ACHN (cell line): ENCODE measurements around the gene SLC18A2.
A peak's percentile ranks its signal among the peaks of the same experiment; 100 is the strongest.

Experiments used
- DNase-seq: peaks from one replicate; pipeline ENCODE4 v3.0.0-alpha.2; 2015
- in situ Hi-C: cut with HindIII; loops from 2 replicates; pipeline ENCODE4 v1.10.0; 2017; ENCODE audit warnings: low sequenced_read_pairs, low pct_ligation_motif_present, low pct_unique_long_range_greater_than_20kb

The SLC18A2 gene

DNA sequence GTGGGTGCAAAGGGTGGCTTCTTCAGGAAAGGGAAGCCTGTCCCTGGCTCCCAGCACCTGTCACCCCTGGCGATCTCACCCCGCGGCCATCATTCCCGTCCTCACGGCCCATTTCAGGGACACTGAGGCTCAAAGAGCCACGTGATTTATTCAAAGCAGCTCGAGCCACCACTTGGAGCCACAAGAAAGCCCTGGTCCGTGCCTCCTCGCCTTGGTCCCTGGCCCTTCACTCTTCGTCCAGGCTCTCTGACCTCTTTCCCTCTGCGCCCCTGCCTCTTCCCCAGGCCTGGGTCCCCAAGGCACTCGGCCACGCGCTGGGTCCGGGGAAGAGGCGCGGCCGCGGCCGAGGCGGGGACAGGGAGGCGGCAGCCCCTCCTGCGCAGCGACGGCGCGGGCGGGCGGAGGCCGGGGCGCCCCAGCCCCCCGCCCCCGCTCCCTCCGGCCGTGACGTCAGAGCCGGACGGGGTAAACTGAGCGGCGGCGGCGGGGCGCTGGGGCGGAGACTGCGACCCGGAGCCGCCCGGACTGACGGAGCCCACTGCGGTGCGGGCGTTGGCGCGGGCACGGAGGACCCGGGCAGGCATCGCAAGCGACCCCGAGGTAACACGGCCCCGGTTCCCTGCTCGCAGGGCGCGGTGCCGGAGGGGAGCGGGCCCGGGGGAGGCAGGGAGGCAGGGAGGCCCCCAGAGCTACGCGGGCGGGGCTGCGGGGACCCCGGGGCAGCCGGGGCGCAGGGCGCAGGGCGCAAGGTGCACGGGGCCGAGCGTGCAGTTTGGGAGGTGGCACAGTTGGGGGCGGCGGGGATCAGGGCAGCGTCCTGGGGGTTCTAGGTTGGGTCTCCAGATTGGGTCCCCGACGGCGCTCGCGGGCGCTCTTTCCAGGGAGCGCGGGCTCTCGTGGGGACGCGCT lies at the start of gene SLC18A2:
Gene SLC18A2, plus strand, starts transcription at position 494 of the 909 bp plus-strand sequence. CDS start 580 bp downstream, outside the sequence.
- DNase-seq = no peak
- in situ Hi-C loops = no loop called here

DNA sequence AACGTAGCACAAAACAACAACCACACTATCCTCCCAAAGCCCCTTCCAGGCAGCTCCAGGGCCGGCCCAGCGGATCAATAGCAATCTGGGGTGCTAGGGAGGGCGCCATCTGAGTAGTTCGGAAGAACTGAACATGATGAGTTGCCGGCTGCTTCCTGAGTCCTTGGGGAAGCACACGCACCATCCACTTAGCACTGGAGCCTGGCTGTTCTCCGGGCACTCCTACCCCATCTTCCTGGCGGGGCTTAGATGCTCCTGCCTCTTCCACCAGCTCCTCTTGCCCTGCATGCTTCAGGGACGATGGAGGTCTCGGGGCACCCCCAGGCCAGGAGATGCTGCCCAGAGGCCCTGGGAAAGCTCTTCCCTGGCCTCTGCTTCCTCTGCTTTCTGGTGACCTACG lies 43.7 kb upstream of the SLC18A2 start, which contains the start of gene KCNK18:
Gene KCNK18, plus strand, starts transcription at position 301 of the 400 bp plus-strand sequence. Its CDS starts 0 bp downstream, at position 301.
- no peak for DNase-seq
- in situ Hi-C loops = loop anchor here (25.0 kb wide), 1 partner anchor 385 kb away; no protein-coding TSS in a partner anchor

DNA sequence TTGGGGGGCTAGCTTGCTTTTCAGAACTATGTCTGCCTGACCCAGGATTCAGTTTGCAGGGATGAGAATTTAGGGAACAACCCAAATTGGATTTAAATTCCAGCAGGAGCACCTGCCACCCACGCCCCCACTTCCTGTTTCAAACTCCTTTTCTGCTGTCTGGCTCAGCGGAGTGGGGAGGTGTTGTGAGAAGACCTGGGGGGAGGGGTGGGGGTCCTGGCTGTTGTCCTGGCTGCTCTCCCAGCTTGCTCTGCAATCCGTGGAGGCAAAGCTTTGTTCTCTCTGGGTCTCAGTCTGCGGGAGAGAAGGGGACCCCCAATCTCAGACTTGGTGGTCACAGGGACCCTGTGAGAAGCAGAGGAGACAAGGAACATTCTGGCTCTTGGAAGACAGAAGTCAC lies 42.8 kb upstream of the SLC18A2 start:
- no peak for DNase-seq
- in situ Hi-C loops = loop anchor here (25.0 kb wide), 1 partner anchor 386 kb away; no protein-coding TSS in a partner anchor

DNA sequence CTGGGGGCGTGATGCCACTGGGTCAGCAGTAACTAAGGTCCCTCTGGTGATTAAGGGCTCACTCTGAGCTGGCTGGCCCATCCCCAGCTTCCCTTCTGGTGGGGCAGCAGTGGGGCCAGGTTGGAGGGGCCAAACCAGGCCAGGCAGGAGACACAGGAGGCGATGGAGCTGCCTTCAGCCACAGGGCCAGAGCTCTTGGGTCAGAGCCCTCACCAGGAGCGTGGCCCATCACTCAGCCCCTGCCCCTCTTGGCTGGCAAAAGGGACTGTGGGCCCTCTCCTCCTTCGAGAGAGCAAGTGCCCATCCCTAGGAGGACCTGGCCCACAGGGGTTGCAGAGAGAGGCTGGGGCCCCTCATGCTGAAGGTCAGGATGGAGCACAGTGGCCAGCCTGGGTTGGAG lies 39.1 kb upstream of the SLC18A2 start:
- DNase-seq = no peak
- in situ Hi-C loops = loop anchor here (25.0 kb wide), 1 partner anchor 110 kb away; no protein-coding TSS in a partner anchor

DNA sequence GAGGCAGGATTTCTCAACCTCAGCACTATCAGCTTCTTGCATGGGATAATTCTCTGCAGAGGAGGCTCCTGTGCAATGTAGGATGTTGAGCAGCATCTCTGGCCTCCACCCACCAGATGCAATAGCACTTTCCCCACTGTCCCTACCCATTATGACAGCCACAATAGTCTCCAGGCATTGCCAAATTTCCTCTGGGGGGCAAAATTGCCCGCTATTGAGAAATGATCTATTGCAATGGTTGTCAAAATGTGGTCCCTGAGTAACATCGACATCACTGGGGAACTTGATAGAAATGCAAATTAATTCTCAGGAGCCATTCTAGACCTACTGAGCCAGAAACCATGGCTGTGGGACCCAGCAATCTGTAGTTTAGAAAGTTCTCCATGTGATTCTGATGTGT lies 36.6 kb upstream of the SLC18A2 start:
- in situ Hi-C loops = loop anchor here (25.0 kb wide), 1 partner anchor 108 kb away; no protein-coding TSS in a partner anchor
- DNase-seq = no peak

DNA sequence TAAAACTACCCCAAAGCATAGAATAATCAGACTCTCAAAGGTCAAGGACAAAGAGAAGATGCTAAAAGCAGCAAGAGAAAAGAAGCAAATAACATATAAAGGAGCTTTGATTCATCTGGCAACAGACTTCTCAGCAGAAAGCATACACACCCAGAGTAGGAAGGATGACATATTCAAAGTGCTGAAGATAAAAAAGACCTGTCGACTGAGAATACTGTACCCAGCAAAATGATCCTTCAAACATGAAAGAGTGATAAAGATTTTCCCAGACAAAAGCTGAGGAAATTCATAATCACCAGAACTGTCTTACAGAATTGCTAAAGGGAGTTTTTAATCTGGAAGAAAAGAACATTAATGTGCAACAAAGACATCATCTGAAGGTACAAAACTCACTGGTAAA lies 28.7 kb upstream of the SLC18A2 start:
- DNase-seq = no peak
- in situ Hi-C loops = loop anchor here (25.0 kb wide), 1 partner anchor 100 kb away; no protein-coding TSS in a partner anchor

DNA sequence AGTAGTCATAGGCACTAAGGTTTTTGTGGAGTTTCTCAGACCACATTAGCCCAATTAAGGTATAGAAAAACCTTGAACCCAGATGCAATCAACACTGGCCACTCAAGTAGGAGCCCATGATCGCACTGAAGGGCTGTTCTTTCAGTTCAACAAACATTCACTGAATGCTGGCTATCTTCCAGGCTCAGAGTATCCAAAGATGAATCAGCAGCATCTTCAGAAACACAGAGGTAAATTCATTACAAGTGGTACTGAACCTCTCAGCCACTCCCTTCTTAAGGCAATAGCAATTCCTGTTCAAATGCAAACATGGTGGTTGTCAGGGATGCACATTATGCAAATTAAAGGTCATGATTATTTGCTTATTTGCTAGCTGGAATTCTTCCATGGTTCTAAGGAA lies 26.5 kb upstream of the SLC18A2 start:
- in situ Hi-C loops = loop anchor here (25.0 kb wide), 1 partner anchor 98 kb away; no protein-coding TSS in a partner anchor
- DNase-seq = peak; percentile 50

DNA sequence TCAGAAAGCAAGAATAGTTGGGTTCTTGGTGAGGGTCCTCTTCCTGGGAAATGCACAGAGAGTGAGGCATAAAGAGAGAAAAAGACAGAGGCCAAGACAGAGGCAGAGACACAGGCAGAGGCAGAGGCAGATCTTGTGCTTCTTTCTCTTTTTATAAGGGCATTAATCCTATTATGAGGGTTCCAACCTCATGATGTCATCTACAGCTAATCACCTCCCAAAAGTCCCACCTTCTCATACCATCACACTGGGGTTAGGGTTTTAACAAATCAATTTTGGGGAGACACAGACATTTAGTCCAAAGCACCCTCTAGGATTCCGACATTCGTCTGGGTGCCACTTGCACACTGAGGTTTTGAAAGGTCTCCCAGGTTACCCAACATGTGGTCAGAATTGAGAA lies 25.8 kb upstream of the SLC18A2 start:
- in situ Hi-C loops = loop anchor here (25.0 kb wide), 1 partner anchor 97 kb away; no protein-coding TSS in a partner anchor
- no peak for DNase-seq

DNA sequence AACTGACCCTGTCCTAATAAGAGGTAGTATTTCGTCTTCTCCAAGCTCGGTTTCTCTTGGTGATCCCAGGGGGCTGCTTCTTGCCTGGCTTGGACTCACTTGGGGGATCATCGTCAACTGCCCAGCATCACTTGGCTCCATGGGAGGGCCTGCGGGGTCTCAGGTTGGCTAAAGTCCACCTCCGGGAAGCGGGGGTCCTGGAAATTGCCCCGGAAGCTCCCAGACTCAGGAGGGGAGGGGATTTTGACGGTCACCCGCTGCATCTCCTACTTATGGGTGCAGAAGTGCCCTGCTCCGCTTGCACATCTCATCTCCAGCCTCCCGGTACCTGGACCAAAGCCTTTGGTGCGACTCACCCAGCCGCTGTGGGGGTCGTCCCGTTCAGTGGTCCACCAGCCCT lies 24.9 kb upstream of the SLC18A2 start:
- in situ Hi-C loops = loop anchor here (25.0 kb wide), 1 partner anchor 96 kb away; no protein-coding TSS in a partner anchor
- DNase-seq = no peak

DNA sequence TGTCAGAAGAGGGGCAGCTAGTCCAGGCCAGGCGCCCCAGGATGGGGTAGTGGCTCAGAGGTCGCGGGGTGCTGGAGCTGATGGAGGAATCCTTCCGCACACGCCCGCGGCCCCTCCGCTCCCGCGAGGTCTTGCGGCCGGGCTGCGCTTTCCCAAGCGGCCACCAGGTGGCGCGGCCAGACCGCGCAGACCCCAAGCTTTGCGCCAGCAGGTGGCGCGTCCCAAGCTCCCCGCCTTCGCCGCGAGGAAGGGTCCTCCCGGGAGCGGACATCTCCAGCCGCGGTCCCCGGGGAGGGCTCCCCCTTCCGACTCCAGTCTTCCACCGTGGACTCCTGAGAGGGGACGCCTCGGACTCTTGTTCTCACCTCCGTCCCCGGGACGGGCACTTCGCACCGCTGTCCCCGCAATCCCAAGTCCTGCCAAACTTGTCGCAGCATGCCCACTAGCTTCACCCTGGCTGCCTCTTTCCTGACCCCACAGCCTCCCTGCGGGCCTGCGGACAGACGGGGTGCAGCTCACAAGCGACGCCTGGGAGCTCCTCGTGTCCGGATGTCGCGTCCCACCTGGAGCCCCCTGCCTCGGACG lies 24.2 kb upstream of the SLC18A2 start:
- in situ Hi-C loops = loop anchor here (25.0 kb wide), 1 partner anchor 96 kb away; no protein-coding TSS in a partner anchor
- peak; percentile 78 for DNase-seq

DNA sequence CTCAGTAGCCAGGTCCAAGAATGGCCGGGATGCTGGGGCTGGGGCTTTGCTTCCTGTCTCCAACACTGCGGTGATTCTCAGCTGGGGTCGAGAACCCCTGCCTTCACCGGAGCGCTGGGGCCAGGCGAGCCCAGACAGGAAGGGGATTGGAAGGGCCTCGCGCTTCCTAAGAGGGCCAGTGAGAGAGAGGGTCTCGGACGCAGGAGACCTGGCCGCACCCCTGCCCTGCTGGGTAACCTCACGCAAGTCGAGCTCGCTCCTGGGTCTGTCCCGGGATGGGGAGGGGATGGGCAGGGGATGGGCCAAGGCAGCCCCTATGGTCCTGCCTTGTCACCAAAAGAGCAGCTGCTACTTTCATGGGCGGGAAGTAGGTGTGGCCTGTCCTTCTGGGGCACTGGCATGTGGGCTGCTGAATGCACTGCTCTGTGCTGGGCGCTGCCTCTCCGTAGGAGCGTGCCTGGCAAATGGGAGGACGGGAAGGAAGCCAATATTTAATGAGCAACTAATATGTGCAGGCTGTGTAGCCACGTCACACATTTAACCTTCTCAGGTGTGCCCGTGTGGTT lies 23.6 kb upstream of the SLC18A2 start:
- peak; percentile 34 for DNase-seq
- in situ Hi-C loops = loop anchor here (25.0 kb wide), 1 partner anchor 95 kb away; no protein-coding TSS in a partner anchor

DNA sequence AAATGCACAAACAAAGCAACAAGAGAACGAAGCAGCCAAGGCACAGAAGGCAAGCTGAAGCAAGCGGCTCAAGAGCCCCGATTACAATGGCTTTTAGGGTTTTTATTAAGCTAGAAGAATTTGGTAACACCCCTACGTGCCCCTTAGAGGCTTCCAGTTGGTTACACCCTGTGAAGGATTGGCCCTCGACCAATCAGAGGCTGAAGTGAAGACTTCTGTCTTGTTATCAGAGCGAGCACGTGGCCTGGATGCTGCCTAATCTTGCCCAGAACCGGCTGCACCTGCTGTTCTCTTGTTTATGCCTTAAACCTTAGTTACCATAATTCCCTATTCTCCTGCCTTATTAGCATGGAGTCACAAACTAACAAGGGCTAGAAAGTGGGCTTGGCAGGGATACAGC lies 22.3 kb upstream of the SLC18A2 start:
- no peak for DNase-seq
- in situ Hi-C loops = loop anchor here (25.0 kb wide), 1 partner anchor 94 kb away; no protein-coding TSS in a partner anchor

DNA sequence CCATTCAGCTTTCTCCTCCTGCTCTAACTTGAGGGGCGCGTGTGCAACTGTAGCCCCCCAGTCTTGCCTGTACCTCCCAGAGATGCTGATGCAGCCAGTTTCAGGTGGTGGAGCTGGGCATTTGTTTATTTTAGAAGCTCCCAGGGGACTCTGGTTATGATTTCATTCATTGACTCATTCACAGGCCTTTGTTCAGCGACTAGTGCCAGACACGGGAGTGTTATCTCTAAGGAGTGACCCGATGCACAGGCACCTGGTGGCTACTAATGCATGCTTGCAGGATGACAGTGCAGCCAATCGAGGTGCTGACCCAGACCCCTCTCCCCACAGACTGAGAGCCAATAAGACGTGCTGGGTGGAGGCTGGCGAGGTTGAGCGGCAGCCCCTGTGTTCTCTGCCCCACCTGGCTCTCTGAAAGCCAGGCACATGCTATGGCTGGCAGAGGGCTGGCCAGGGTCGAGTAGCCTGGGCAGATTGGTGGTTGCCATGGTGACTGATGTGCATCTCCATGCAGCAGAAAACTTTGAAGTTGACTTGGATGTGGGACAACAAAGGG lies 19.7 kb upstream of the SLC18A2 start:
- in situ Hi-C loops = loop anchor here (25.0 kb wide), 1 partner anchor 91 kb away; no protein-coding TSS in a partner anchor
- peak; percentile 70 for DNase-seq

DNA sequence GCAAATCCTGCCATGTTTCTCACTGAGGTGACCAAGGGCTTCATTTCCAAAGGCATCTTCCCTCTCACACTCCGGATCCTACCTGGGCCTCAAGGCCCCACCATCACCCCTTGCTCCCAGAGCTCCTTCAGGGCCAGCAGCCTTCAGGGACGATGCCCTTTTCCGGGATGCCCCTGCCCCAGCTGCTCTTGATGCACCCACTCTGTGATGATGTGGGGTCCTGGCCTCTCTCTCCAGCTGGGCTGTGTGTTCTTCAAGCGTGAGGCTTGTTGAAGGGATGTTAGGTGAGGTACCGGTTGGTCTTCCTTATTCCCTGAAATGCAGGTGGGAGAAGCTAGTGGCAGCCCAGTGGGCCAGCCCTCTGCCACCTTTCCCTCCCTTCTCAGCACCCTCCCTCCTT lies 18.4 kb upstream of the SLC18A2 start:
- in situ Hi-C loops = loop anchor here (25.0 kb wide), 1 partner anchor 90 kb away; no protein-coding TSS in a partner anchor
- no peak for DNase-seq

DNA sequence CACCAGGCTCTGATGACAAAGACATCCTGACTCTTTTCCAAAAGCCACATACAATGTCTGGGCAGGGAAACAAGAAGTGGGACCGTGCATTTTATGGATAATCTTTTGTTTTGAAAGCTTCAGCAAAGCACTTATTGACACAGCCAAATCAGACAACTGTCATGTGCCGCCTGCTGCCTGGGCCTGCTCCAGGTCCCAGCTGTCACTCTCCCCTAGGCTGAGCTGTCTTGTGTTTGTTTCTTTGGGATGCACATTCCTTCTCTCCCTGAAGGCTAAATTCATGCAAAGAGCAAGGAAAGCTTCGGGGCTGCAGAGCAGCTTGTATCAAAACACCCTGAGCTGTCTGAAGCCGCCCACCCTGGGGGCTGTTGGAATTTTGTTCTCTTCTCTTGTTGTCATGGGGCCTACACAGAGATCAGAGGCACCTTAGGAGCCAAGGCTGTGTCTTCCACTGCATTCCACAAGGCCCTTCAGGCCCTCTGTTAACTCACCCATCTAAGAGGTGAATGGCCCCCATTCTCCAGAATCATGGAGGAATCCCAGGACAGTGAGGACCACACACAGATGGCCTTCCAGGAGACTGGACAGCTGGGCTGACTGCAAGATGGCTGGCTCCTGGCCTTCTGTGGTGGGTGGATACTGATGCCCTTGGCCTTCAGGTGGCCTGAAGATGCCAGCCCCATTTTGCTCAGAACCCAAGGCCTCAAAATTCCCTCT lies 17.8 kb upstream of the SLC18A2 start:
- DNase-seq = no peak
- in situ Hi-C loops = loop anchor here (25.0 kb wide), 1 partner anchor 89 kb away; no protein-coding TSS in a partner anchor

DNA sequence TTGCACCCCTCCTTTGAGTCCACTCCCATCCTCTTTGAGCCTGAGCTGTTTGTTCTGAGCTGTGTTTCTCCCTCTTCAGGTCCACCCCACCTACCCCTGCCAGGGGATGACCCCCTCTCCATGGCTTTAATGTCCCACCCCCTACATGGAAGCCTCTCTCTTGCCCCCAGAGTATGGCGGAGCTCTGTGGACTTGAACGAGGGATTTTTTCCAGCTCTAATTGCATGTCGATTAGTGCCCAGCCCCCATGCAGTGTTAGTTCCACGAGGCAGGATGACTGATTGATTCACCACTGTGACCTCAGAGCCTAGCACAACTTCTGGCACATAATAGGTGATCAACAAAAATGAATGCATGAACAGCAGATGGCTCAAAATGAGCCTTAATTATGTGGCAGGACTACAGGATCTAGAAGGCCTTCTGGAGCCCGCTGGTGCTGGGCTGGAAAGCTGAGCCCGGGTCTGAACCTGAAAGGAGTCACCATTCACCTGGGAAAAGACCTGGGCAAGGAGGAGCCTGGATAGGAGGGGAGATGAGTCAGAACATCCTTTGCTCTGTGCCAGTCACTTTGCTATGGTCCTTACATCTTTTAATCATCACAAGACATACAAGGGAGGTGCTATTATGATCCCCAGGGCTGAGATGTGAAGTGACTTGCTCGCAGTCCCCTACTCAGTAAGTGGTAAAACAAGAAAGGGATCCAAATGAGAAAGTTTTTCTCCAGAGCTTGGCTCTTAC lies 17.1 kb upstream of the SLC18A2 start:
- in situ Hi-C loops = loop anchor here (25.0 kb wide), 1 partner anchor 88 kb away; no protein-coding TSS in a partner anchor
- DNase-seq = no peak

DNA sequence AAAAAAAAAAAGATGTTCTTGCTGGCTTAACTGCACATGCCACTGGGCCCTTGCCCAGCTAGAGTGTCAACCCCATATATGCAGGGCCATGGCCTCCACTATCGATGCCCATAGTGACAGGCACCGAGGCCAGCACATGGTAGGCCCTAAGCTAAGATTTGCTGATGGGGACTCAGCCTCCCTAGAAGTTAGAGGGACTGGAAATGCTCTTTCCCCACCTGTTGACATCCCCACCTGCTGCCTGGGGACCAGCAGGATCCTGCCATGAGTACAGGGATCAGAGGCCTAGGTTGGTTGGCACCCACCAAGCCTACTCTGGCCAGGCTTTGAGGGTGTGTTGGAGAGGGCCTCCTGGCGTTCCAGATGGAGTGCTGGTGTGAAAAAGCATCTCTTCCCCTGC lies 16.0 kb upstream of the SLC18A2 start:
- in situ Hi-C loops = loop anchor here (25.0 kb wide), 1 partner anchor 87 kb away; no protein-coding TSS in a partner anchor
- no peak for DNase-seq
